Astrocyte (in vitro differentiated cells and primary cell): Measurements from ENCODE around the gene NDUFAF8. TPM values are rescaled to one million over a fixed set of nuclear protein-coding genes. Genes with fewer than 3 reads are reported as not detected.

ENCODE experiments used
- DNase-seq: peaks from one replicate; pipeline ENCODE4 v3.0.0-alpha.2; 2010; ENCODE audit warnings: low read depth
- FAIRE-seq: peaks from 2 replicates; lab custom pipeline; 2011; peaks lifted over from hg19 to GRCh38; lab: Jason Lieb, UNC
- H2AFZ ChIP-seq: 2 replicates; pipeline ENCODE4 v1.6.0; 2012; ENCODE audit warnings: low read depth, low read length, inconsistent platforms
- H3K27ac ChIP-seq: 2 replicates; pipeline ENCODE4 v1.5.1; 2011; ENCODE audit warnings: low read depth, low read length, inconsistent platforms
- H3K27me3 ChIP-seq: 2 replicates; pipeline ENCODE4 v1.6.0; 2011; ENCODE audit warnings: low read length, inconsistent platforms; ENCODE audit not compliant: insufficient read depth
- H3K36me3 ChIP-seq: 2 replicates; pipeline ENCODE4 v1.5.1; 2011; ENCODE audit warnings: low read length, inconsistent platforms; ENCODE audit not compliant: insufficient read depth
- H3K4me1 ChIP-seq: 2 replicates; pipeline ENCODE4 v1.5.1; 2011; ENCODE audit warnings: low read length, inconsistent platforms; ENCODE audit not compliant: insufficient read depth
- H3K4me2 ChIP-seq: 2 replicates; pipeline ENCODE4 v1.6.0; 2012; ENCODE audit warnings: low read length, inconsistent platforms
- H3K4me3 ChIP-seq: 2 replicates; pipeline ENCODE4 v1.5.1; 2011; ENCODE audit warnings: low read depth, mild to moderate bottlenecking, low read length, inconsistent platforms; ENCODE audit not compliant: insufficient read depth
- H3K79me2 ChIP-seq: 2 replicates; pipeline ENCODE4 v1.6.0; 2012; ENCODE audit warnings: mild to moderate bottlenecking, low read length, inconsistent platforms; ENCODE audit not compliant: insufficient read depth
- H3K9ac ChIP-seq: 2 replicates; pipeline ENCODE4 v1.6.0; 2012; ENCODE audit warnings: mild to moderate bottlenecking, low read length, inconsistent platforms
- H3K9me3 ChIP-seq: 2 replicates; pipeline ENCODE4 v1.5.1; 2012; ENCODE audit warnings: low read depth, mild to moderate bottlenecking, low read length, inconsistent platforms; ENCODE audit not compliant: insufficient read depth
- H4K20me1 ChIP-seq: 2 replicates; pipeline ENCODE4 v1.6.0; 2012; ENCODE audit warnings: low read length, inconsistent platforms; ENCODE audit not compliant: insufficient read depth
- H3K27ac Mint-ChIP-seq: one replicate; pipeline ENCODE4 v1.8.0; 2021; ENCODE audit warnings: mild to moderate bottlenecking, mixed read lengths; ENCODE audit not compliant: unreplicated experiment
- H3K27me3 Mint-ChIP-seq: one replicate; pipeline ENCODE4 v1.8.0; 2021; ENCODE audit warnings: low read depth, mixed read lengths; ENCODE audit not compliant: unreplicated experiment
- H3K36me3 Mint-ChIP-seq: one replicate; pipeline ENCODE4 v1.8.0; 2021; ENCODE audit warnings: low read depth, mixed read lengths; ENCODE audit not compliant: unreplicated experiment
- H3K4me1 Mint-ChIP-seq: one replicate; pipeline ENCODE4 v1.8.0; 2021; ENCODE audit warnings: low read depth, mixed read lengths; ENCODE audit not compliant: unreplicated experiment
- H3K4me3 Mint-ChIP-seq: one replicate; pipeline ENCODE4 v1.8.0; 2021; ENCODE audit warnings: mild to moderate bottlenecking, moderate library complexity, mixed read lengths; ENCODE audit not compliant: unreplicated experiment
- H3K9me3 Mint-ChIP-seq: one replicate; pipeline ENCODE4 v1.8.0; 2021; ENCODE audit warnings: mild to moderate bottlenecking, mixed read lengths; ENCODE audit not compliant: unreplicated experiment
- CTCF ChIP-seq: IDR thresholded peaks from 2 replicates; pipeline ENCODE4 v1.5.1; 2011; ENCODE audit warnings: low read depth, mild to moderate bottlenecking, inconsistent platforms, low read length, moderate library complexity; ENCODE audit not compliant: insufficient read depth
- EZH2 ChIP-seq: IDR thresholded peaks from 2 replicates; pipeline ENCODE4 v1.6.1; 2012; ENCODE audit warnings: mild to moderate bottlenecking, low read length, inconsistent platforms; ENCODE audit not compliant: insufficient read depth
- total RNA-seq: library from RNA; stranded (reverse); gene quantifications from 2 replicates; pipeline ENCODE4 v1.2.1, GENCODE V29; 2021

Gene NDUFAF8
- total RNA-seq, 1 donor from 2014 or later = 67.2 TPM

- Histone ChIP-seq H3K9ac (no peak overlapping the region), H3K27me3 (no peaks in the 10 kb centered on the region), H2AFZ (no peak overlapping the region), H3K79me2 (no peaks in the 10 kb centered on the region), H3K4me1 (no peaks in the 10 kb centered on the region), H3K4me2 (no peak overlapping the region), H4K20me1 (peaks cover 9% of the 10 kb centered on the region), H3K36me3 (peaks cover 9% of the 10 kb centered on the region), H3K4me3 (no peak overlapping the region), H3K27ac (no peak overlapping the region), H3K9me3 (no peaks in the 10 kb centered on the region)
- FAIRE-seq (no peak), DNase-seq (no peak)
- no peak overlapping the region for H3K27ac Mint-ChIP-seq
- peaks cover 40% of the 10 kb centered on the region for H3K36me3 Mint-ChIP-seq
- H3K9me3 Mint-ChIP-seq = no peaks in the 10 kb centered on the region
- no peaks in the 10 kb centered on the region for H3K4me1 Mint-ChIP-seq
- TF ChIP-seq EZH2 (no peak), CTCF (no peak)
- no peak overlapping the region for H3K4me3 Mint-ChIP-seq
- no peaks in the 10 kb centered on the region for H3K27me3 Mint-ChIP-seq
Observed at GRCh38 chr17:81267390-81268067, 28.4 kb downstream of the NDUFAF8 start.

GRCh38 chr17:81270279-81270678 is 31.2 kb downstream of the NDUFAF8 start:
- H3K27me3 Mint-ChIP-seq = no peaks in the 10 kb centered on the region
- no peak overlapping the region for H3K4me2 ChIP-seq
- H2AFZ ChIP-seq = no peak overlapping the region
- H3K79me2 ChIP-seq = no peaks in the 10 kb centered on the region
- no peaks in the 10 kb centered on the region for H3K4me1 Mint-ChIP-seq
- no peak overlapping the region for H3K27ac Mint-ChIP-seq
- TF ChIP-seq EZH2 = no peak
- no peak for TF ChIP-seq CTCF
- H4K20me1 ChIP-seq = peaks cover 9% of the 10 kb centered on the region
- H3K36me3 Mint-ChIP-seq = peaks cover 41% of the 10 kb centered on the region
- no peaks in the 10 kb centered on the region for H3K9me3 ChIP-seq
- DNase-seq = no peak
- no peaks in the 10 kb centered on the region for H3K9me3 Mint-ChIP-seq
- H3K27ac ChIP-seq = no peak overlapping the region
- no peak for FAIRE-seq
- H3K4me3 ChIP-seq = no peak overlapping the region
- no peaks in the 10 kb centered on the region for H3K27me3 ChIP-seq
- H3K4me3 Mint-ChIP-seq = no peak overlapping the region
- no peak overlapping the region for H3K9ac ChIP-seq
- H3K4me1 ChIP-seq = no peaks in the 10 kb centered on the region
- H3K36me3 ChIP-seq = peaks cover 15% of the 10 kb centered on the region

DNA sequence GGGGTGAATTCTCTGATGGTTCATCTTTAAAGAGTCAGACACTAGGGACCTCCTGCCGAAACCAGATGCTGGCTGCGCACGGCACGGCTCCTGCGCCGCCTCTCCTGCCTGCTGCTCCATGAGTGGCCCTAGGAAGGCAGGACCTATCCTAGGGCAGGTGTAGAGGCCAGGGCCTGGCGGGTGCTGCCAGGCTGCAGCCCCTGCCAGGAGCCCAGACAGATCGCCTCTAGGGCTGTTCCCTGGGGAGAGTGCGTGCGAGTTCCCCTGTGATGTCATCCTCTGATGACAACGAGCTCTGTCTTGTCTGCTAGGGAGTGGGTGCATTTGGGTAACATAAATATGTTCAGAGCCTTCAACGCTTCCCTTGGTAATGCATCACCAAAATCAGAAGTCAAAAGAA is 32.1 kb downstream of the NDUFAF8 start:
- no peak overlapping the region for H3K27ac Mint-ChIP-seq
- FAIRE-seq = no peak

More for the DNA sequence above, 32.1 kb downstream of the NDUFAF8 start:
- Histone ChIP-seq H3K4me3 (no peak overlapping the region), H2AFZ (no peak overlapping the region), H3K9ac (no peak overlapping the region), H3K27ac (no peak overlapping the region), H3K4me1 (no peaks in the 10 kb centered on the region), H3K9me3 (no peaks in the 10 kb centered on the region), H3K4me2 (no peak overlapping the region), H3K36me3 (peaks cover 10% of the 10 kb centered on the region), H3K79me2 (no peaks in the 10 kb centered on the region), H3K27me3 (no peaks in the 10 kb centered on the region), H4K20me1 (peaks cover 13% of the 10 kb centered on the region)
- TF ChIP-seq EZH2 = no peak
- no peak for TF ChIP-seq CTCF
- DNase-seq = no peak
- Mint-ChIP-seq H3K9me3 (no peaks in the 10 kb centered on the region), H3K27me3 (no peaks in the 10 kb centered on the region), H3K4me3 (no peak overlapping the region), H3K4me1 (no peaks in the 10 kb centered on the region), H3K36me3 (peaks cover 39% of the 10 kb centered on the region)
